ENCODE data around the gene CDK2.

- TF ChIP-seq PTRF (tag; IDR thresholded peaks at IDR 0.05) (no peak), HNRNPH1 (optimal IDR thresholded peaks at IDR 0.05; ENCODE audit: low read depth, low read length) (no peak), TOE1 (IDR thresholded peaks at IDR 0.05; ENCODE audit: borderline replicate concordance) (no peak), TOE1 (CRISPR knock-in tag; IDR thresholded peaks at IDR 0.05; ENCODE audit: borderline replicate concordance, low read depth) (no peak), BRCA1 (IDR thresholded peaks at IDR 0.05) (no peak), BRCA1 (CRISPR knock-in tag; IDR thresholded peaks at IDR 0.05) (no peak), PHF21A (IDR thresholded peaks at IDR 0.05; ENCODE audit: borderline replicate concordance, low read depth) (no peak), DPF2 (IDR thresholded peaks at IDR 0.05) (no peak), CHD4 (IDR thresholded peaks at IDR 0.05; ENCODE audit: insufficient read depth, insufficient replicate concordance, low read depth, low read length, poor library complexity, severe bottlenecking) (no peak), CTCF (IDR thresholded peaks at IDR 0.05 in 2 of 3, conservative IDR thresholded peaks at IDR 0.05 in 1 of 3; ENCODE audit: insufficient read depth in 2 of 3, low read depth in 1 of 3, low read length in 3 of 3) (no peak), ATF2 (CRISPR knock-in tag; IDR thresholded peaks at IDR 0.05) (no peak), NBN (IDR thresholded peaks at IDR 0.05; ENCODE audit: low read depth) (no peak), PURB (CRISPR knock-in tag; IDR thresholded peaks at IDR 0.05; ENCODE audit: low read depth) (no peak)
These were observed 55.4 kb downstream of the CDK2 start for GRCh38 chr12:56021889-56022497.
